Muscle layer of colon (tissue), 2 donors: ENCODE results near the gene JAK1.

ENCODE experiments used
- H3K27ac ChIP-seq: one replicate; pipeline ENCODE4 v1.7.0; 2013; ENCODE audit warnings: low read depth, mild to moderate bottlenecking, low read length, moderate library complexity
- H3K27me3 ChIP-seq, 2 donors: one replicate each; pipeline ENCODE4 v1.7.0; 2013; ENCODE audit warnings: low read length in 2 of 2, mild to moderate bottlenecking in 2 of 2; ENCODE audit not compliant: insufficient read depth in 2 of 2, control insufficient read depth in 1 of 2
- H3K36me3 ChIP-seq: one replicate; pipeline ENCODE4 v1.7.0; 2013; ENCODE audit warnings: mild to moderate bottlenecking, low read length; ENCODE audit not compliant: insufficient read depth
- H3K4me1 ChIP-seq: one replicate; pipeline ENCODE4 v1.7.0; 2013; ENCODE audit warnings: mild to moderate bottlenecking, low read length; ENCODE audit not compliant: insufficient read depth
- H3K4me3 ChIP-seq, 2 donors: one replicate each; pipeline ENCODE4 v1.7.0; 2013; ENCODE audit warnings: low read length in 2 of 2, low read depth in 1 of 2, mild to moderate bottlenecking in 1 of 2, moderate library complexity in 1 of 2
- H3K9ac ChIP-seq: one replicate; pipeline ENCODE4 v1.7.0; 2013; ENCODE audit warnings: low read length
- H3K9me3 ChIP-seq: one replicate; pipeline ENCODE4 v1.7.0; 2013; ENCODE audit warnings: mild to moderate bottlenecking, low read length
- donor health status: abdominal sarcoma.
- donor health status: Adenocarcinoma of cecum.

Gene JAK1

DNA sequence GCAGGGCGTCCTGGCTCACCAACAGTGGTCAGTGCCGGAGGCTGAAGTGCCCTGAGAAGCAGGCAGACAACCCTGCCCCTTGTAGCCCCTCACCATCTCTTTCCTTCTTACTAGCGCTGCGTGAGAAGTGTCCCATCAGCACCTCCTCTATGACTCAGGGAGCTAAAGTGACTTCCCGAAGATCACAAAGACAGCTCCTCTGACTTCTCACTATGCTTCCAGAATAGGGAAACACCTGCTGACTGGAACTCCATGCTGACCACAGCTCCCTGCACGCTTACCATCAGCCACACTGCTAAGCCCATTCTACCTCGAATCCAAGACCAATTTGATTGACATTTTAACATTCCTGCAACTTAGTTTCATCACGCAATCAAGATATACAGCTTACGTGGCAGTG, 92.8 kb downstream of the JAK1 start:
- Histone ChIP-seq H3K36me3 (peaks cover 48% of the 10 kb centered on the region), H3K9ac (no peak overlapping the region), H3K9me3 (no peaks in the 10 kb centered on the region), H3K27me3 (no peaks in the 10 kb centered on the region), H3K27ac (no peak overlapping the region), H3K4me1 (peaks cover 17% of the 10 kb centered on the region), H3K4me3 (no peak overlapping the region)

DNA sequence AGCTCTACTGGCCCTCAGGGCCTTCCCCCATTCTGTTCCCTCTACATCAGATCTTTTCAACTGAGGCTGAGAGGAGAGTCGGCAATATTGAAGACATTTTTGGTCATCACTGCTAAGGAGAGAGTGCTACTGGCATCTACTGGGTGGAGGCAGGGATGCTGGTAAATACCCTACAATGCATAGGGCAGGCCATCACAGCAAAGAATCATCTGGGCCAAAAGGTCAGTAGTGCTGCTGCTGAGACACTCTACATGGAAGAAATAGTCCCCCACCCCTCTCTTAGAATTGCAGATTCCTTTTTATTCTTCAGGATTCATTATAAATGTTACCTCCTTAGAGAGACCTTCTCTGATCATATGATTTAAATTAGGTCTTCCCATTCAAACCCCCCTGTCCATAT, 94.3 kb downstream of the JAK1 start:
- Histone ChIP-seq H3K9ac (no peak overlapping the region), H3K9me3 (no peaks in the 10 kb centered on the region), H3K27ac (no peak overlapping the region), H3K36me3 (peaks cover 40% of the 10 kb centered on the region), H3K27me3 (no peaks in the 10 kb centered on the region), H3K4me3 (no peak overlapping the region), H3K4me1 (peaks cover 17% of the 10 kb centered on the region)

DNA sequence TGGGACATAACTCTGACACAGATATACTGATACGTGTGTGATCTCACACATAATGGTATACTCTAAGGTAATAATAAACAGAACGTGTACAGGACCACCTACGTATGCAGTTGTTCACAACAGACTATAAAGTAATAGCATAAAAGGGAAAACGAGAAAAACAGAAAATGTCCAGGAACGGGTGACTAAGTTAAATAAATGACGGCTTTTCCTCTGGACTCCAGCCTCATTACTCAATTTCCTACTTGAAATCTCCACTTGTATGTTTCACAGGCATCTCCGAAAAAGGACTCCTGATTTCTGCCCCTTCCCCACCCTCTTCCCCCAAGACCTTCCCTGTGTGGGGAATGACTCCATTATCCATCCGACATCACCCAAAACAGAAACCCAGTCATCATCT, 95.1 kb downstream of the JAK1 start:
- H3K27me3 ChIP-seq, result no peaks in the 10 kb centered on the region
- H3K9me3 ChIP-seq, result no peaks in the 10 kb centered on the region
- H3K27ac ChIP-seq, result no peak overlapping the region
- H3K36me3 ChIP-seq, result peaks cover 46% of the 10 kb centered on the region
- peaks cover 17% of the 10 kb centered on the region for H3K4me1 ChIP-seq
- no peak overlapping the region for H3K4me3 ChIP-seq
- H3K9ac ChIP-seq, result no peak overlapping the region

DNA sequence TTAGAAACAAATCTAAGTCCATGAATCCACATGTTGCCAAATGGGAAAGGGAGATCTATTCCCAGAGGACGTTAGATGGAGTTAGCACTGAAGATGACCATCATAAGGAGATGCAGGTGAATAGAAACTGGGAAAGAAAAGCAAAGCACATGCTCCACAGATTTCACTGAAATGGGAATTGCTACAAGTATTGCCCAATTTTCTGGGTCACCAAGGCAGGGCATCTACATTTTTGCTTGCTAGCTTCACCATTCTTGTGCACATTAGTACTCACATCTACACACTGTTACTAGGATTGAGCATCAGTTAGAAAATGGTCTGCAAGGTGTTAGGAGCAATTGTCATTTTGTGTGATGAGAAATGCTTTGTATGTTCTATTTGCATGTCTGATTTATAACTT, 99.1 kb downstream of the JAK1 start:
- Histone ChIP-seq H3K27ac (no peak overlapping the region), H3K4me1 (no peaks in the 10 kb centered on the region), H3K27me3 (no peaks in the 10 kb centered on the region), H3K9ac (no peak overlapping the region), H3K9me3 (no peaks in the 10 kb centered on the region), H3K4me3 (no peak overlapping the region), H3K36me3 (peaks cover 37% of the 10 kb centered on the region)

DNA sequence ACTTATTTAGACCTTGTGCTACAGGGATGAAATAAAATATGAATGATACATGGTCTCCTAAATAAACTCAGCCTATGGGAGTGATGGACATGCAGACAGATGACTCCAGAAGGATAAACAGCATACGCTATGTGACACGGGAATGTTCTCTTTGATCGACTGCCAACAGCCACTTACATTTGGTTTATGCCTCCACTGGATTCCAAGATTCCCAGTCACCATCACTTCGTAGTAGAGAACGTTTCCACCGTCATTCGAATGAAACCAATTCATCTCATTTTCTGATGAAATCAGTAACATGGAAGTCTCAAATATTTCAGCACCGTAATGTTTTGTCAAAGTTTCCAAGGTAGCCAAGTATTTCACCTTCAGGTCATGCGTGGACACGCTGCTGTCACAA, 99.7 kb downstream of the JAK1 start:
- H3K9me3 ChIP-seq, result no peaks in the 10 kb centered on the region
- no peaks in the 10 kb centered on the region for H3K4me1 ChIP-seq
- no peak overlapping the region for H3K27ac ChIP-seq
- H3K4me3 ChIP-seq, result no peak overlapping the region
- no peak overlapping the region for H3K9ac ChIP-seq
- no peaks in the 10 kb centered on the region for H3K27me3 ChIP-seq
- H3K36me3 ChIP-seq, result peaks cover 31% of the 10 kb centered on the region

GRCh38 chr1:64865105-64865757, 101.1 kb downstream of the JAK1 start:
- Histone ChIP-seq H3K27ac (no peak overlapping the region), H3K27me3 (no peaks in the 10 kb centered on the region), H3K4me1 (no peaks in the 10 kb centered on the region), H3K9ac (no peak overlapping the region), H3K9me3 (no peaks in the 10 kb centered on the region), H3K36me3 (peaks cover 28% of the 10 kb centered on the region), H3K4me3 (no peak overlapping the region)

GRCh38 chr1:64864018-64864940, 102.1 kb downstream of the JAK1 start:
- no peaks in the 10 kb centered on the region for H3K27me3 ChIP-seq
- H3K9me3 ChIP-seq, result no peaks in the 10 kb centered on the region
- no peaks in the 10 kb centered on the region for H3K4me1 ChIP-seq
- no peak overlapping the region for H3K4me3 ChIP-seq
- no peak overlapping the region for H3K9ac ChIP-seq
- H3K27ac ChIP-seq, result no peak overlapping the region
- H3K36me3 ChIP-seq, result peaks cover 35% of the 10 kb centered on the region

DNA sequence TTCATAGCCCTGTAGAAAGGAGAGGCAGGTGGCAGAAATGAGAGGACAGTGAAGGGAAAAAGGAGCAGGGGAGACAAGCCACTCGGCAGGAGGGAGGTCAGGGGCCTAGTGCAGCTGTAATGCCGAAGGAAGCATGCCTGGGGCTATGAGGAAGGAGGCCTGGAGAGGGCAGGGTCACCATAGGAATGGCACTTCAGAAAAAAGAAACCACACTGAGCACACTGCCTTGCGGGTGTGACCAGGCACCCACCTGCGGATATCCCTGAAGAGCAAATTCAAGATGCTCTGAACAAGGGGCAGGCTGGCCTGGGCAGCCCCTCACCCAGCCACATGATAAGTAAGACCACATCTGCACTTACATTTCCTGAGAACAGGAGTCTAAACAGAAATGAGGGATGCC, 104.7 kb downstream of the JAK1 start:
- Histone ChIP-seq H3K27me3 (no peaks in the 10 kb centered on the region), H3K4me3 (no peak overlapping the region), H3K36me3 (peaks cover 44% of the 10 kb centered on the region), H3K27ac (no peak overlapping the region), H3K9ac (no peak overlapping the region), H3K9me3 (no peaks in the 10 kb centered on the region), H3K4me1 (peaks cover 2% of the 10 kb centered on the region)

DNA sequence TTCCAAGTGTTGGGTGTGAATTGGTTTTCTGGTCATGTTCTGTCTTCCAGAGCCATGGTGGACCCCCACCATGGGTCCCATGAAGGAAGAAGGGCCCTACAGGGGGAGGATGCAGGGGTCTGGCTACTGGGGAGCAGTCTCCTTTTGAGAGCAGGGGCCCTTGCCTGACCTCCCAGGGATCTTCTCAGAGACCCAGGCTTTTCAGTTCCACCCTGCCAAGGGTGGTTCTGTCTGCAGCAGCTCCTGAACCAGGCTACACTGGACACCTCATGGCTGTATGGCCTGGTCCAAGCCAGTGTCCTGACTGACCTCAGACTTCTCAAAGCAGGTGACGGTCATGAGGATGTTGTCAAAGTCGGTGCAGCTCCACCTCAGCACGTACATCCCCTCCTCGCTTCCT, 109.0 kb downstream of the JAK1 start:
- Histone ChIP-seq H3K9ac (no peak overlapping the region), H3K4me3 (no peak overlapping the region), H3K4me1 (peaks cover 9% of the 10 kb centered on the region), H3K27me3 (no peaks in the 10 kb centered on the region), H3K9me3 (no peaks in the 10 kb centered on the region), H3K27ac (no peak overlapping the region), H3K36me3 (peaks cover 59% of the 10 kb centered on the region)

DNA sequence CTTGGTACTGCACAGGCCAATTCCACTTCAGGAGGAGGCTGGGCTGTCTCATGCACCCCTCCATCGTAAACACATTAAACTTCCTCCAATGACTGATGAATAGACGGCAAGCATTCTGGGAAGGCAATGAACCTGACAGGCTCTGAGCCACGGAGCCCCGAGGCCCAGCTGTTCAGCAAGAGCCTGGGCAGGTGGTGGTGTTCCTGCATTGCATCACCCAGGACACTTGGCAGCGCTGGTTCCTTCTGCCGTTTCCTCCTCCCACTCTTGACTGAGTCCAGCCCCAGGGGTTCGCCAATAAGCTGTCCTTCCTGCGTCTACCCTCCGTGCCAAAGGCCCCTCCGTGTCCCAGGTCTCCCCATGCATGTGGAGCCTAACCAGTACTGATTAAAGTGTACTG, 109.8 kb downstream of the JAK1 start:
- H3K36me3 ChIP-seq, result peaks cover 66% of the 10 kb centered on the region
- H3K4me3 ChIP-seq, result no peak overlapping the region
- H3K4me1 ChIP-seq, result peaks cover 9% of the 10 kb centered on the region
- peak overlapping the region; percentile 33 for H3K27ac ChIP-seq
- no peaks in the 10 kb centered on the region for H3K9me3 ChIP-seq
- H3K27me3 ChIP-seq, result no peaks in the 10 kb centered on the region
- no peak overlapping the region for H3K9ac ChIP-seq

DNA sequence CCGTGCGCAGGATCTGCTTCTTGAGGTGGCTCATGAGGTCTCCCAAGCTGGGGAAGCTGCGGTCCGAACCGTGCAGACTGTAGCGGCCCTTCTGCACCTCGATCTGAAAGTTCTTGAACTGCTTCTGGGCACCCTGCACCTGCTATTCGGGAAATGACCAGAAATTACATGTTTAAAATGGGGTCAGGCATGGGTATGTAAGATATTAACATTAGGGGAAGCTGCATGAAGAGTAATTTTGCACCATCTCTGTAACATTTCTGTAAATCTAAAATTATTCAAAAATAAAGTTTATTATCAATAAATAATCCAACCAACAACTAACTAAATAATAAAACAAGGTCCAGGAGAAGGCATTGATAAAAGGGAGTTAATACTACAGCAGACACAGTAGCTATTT, 110.8 kb downstream of the JAK1 start:
- H3K9ac ChIP-seq, result no peak overlapping the region
- no peak overlapping the region for H3K4me3 ChIP-seq
- peaks cover 9% of the 10 kb centered on the region for H3K4me1 ChIP-seq
- peaks cover 68% of the 10 kb centered on the region for H3K36me3 ChIP-seq
- H3K27ac ChIP-seq, result no peak overlapping the region
- no peaks in the 10 kb centered on the region for H3K27me3 ChIP-seq
- no peaks in the 10 kb centered on the region for H3K9me3 ChIP-seq
